Stimulated activated naive CD8-positive, alpha-beta T cell treated with anti-CD3 and anti-CD28 coated beads, Interleukin-15, Interleukin-2, amounts not matched to agents 100 ng/mL and 50 ng/mL, for 24 hours (primary cell): Measurements from ENCODE around the gene KIAA0232.
"Not testable (repeated sequence)": the region's sequence is repeated elsewhere in the genome, so short reads cannot be mapped to it uniquely, and the experiment has no call there.

Experiments
- H3K27ac Mint-ChIP-seq: one replicate; pipeline ENCODE4 v1.8.0; 2021; ENCODE audit warnings: mild to moderate bottlenecking, mixed read lengths
- H3K27me3 Mint-ChIP-seq: one replicate; pipeline ENCODE4 v1.8.0; 2021; ENCODE audit warnings: mixed read lengths
- H3K36me3 Mint-ChIP-seq: one replicate; pipeline ENCODE4 v1.8.0; 2021; ENCODE audit warnings: low read depth, mixed read lengths
- H3K4me1 Mint-ChIP-seq: one replicate; pipeline ENCODE4 v1.8.0; 2021; ENCODE audit warnings: low read depth, mixed read lengths
- H3K4me3 Mint-ChIP-seq: one replicate; pipeline ENCODE4 v1.8.0; 2021; ENCODE audit warnings: mild to moderate bottlenecking, mixed read lengths
- H3K9me3 Mint-ChIP-seq: one replicate; pipeline ENCODE4 v1.8.0; 2021; ENCODE audit warnings: mixed read lengths

Gene KIAA0232

DNA sequence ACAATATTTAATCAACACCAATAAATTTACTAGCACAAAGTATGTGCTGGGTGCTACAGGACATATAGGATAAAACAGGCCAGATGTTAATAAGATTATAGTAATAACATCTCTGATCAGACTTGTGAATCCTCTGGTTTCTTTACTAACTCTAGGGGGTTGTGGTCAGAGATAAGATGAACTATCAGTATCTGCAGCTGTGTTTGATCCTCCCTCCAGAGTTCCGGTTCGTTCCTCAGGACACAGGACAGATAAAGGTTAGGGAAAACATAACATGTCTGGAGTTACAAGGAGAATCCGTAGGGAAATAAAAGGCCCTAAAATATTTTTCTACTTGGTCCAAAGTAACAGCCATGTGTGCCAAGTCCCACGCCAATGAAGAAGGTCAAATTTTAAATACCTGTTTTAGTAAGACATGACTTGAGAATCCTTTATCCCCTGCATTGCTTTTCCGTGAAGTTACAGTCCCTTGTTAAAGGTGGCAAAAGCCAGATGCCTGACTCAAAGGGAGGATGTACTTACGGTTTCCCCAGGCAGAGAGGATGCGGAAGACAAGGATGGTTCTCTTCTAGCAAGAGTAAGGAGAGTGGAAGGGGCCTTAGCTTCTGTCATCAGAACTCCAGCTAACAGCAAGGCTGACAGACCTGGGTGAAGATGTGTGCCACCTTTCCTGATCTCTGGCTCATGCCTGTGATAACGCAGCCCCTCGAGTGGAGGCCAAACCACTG is 44.4 kb downstream of the KIAA0232 start:
- H3K4me1 Mint-ChIP-seq, result peaks cover 12% of the 10 kb centered on the region
- no peaks in the 10 kb centered on the region for H3K9me3 Mint-ChIP-seq
- no peaks in the 10 kb centered on the region for H3K27me3 Mint-ChIP-seq
- H3K36me3 Mint-ChIP-seq, result peaks cover 61% of the 10 kb centered on the region
- H3K27ac Mint-ChIP-seq, result no peak overlapping the region
- H3K4me3 Mint-ChIP-seq, result no peak overlapping the region

DNA sequence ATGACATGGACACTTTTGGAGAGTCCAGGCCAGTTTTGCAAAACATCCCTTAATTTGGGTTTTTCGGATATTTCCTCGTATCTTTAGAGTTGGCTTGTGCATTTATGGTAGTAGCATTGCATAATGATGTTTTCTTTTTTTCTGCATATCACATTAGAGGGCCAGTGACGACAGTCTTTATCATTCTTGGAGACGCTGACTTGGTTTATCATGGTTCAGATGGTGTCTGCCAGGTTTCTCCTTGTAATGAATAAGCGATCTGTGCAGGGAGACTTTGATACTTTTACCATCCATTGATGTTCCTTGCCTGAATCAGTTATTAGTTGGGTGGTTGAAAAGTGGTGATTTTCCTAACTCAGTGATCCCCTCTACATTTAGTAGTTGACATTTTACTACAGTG is 46.6 kb downstream of the KIAA0232 start:
- Mint-ChIP-seq H3K4me3 (no peak overlapping the region), H3K27ac (no peak overlapping the region), H3K36me3 (peaks cover 75% of the 10 kb centered on the region), H3K4me1 (peaks cover 12% of the 10 kb centered on the region), H3K9me3 (no peaks in the 10 kb centered on the region), H3K27me3 (no peaks in the 10 kb centered on the region)

DNA sequence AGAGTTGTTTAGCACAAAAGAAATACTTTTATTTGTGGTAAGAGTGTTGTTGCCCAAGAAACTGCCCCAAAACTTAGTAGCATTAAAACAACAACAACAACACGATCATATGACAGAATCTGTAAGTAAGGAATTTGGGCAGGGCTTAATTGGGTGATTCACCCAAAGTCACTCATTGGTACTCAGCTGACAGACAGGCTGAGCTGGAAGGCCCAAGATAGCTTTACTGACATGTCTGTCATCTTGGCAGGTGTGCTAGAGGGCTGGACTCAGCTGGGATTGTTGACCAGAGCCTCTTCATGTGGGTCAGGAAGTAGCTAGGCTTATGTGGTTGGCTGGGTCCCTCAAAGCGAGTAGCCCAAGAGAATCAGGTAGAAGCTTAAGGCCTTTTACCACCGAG is 52.3 kb downstream of the KIAA0232 start:
- H3K4me1 Mint-ChIP-seq, result peaks cover 8% of the 10 kb centered on the region
- no peak overlapping the region for H3K27ac Mint-ChIP-seq
- no peaks in the 10 kb centered on the region for H3K27me3 Mint-ChIP-seq
- H3K36me3 Mint-ChIP-seq, result peaks cover 56% of the 10 kb centered on the region
- no peaks in the 10 kb centered on the region for H3K9me3 Mint-ChIP-seq
- no peak overlapping the region for H3K4me3 Mint-ChIP-seq

DNA sequence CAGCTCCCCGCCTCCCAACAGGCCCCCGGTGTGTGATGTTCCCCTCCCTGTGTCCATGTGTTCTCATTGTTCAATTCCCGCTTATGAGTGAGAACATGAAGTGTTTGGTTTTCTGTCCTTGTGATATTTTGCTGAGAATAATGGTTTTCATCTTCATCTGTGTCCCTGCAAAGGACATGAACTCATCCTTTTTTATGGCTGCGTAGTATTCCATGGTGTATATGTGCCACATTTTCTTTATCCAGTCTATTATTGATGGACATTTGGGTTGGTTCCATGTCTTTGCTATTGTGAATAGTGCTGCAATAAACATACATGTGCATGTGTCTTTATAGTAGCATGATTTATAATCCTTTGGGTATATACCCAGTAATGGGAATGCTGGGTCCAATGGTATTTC is 53.1 kb downstream of the KIAA0232 start:
- Mint-ChIP-seq H3K4me1 (peaks cover 12% of the 10 kb centered on the region), H3K36me3 (peaks cover 52% of the 10 kb centered on the region)
- H3K4me3 Mint-ChIP-seq, H3K27me3 Mint-ChIP-seq, H3K9me3 Mint-ChIP-seq, H3K27ac Mint-ChIP-seq: not testable (repeated sequence)

DNA sequence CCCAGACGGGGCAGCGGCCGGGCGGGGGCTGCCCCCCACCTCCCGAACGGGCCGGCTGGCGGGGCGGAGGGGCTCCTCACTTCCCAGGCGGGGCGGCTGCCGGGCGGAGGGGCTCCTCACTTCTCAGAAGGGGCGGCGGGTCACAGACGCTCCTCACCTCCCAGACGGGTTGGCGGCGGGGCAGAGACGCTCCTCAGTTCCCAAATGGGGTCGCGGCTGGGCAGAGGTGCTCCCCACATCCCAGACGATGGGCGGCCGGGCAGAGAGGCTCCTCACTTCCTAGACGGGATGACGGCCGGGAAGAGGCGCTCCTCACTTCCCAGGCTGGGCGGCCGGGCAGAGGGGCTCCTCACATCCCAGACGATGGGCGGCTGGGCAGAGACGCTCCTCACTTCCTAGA is 54.6 kb downstream of the KIAA0232 start:
- H3K9me3 Mint-ChIP-seq, H3K27me3 Mint-ChIP-seq, H3K27ac Mint-ChIP-seq, H3K4me3 Mint-ChIP-seq: not testable (repeated sequence)
- Mint-ChIP-seq H3K4me1 (peaks cover 12% of the 10 kb centered on the region), H3K36me3 (peaks cover 50% of the 10 kb centered on the region)

DNA sequence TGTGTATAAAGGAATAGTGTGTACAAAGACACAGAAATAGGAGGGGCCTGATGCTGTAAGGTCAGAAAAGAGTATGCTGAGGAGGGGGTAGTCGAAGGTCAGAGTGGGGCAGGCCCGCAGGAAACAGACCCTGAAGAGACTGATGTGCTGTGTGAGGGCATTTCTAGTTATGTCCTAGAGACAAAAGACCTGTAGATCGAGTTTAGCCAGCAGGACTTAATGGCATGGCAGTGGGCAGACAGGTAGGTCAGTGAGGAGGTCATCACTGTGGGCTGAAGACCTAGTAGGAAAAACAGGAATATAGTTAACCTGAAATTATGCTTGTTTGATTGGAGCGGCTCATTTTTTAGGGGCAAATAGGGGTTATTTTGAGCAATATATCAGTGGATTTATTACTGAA is 57.1 kb downstream of the KIAA0232 start:
- H3K27me3 Mint-ChIP-seq, result no peaks in the 10 kb centered on the region
- no peak overlapping the region for H3K27ac Mint-ChIP-seq
- peaks cover 42% of the 10 kb centered on the region for H3K36me3 Mint-ChIP-seq
- H3K9me3 Mint-ChIP-seq, result no peaks in the 10 kb centered on the region
- peaks cover 12% of the 10 kb centered on the region for H3K4me1 Mint-ChIP-seq
- no peak overlapping the region for H3K4me3 Mint-ChIP-seq

DNA sequence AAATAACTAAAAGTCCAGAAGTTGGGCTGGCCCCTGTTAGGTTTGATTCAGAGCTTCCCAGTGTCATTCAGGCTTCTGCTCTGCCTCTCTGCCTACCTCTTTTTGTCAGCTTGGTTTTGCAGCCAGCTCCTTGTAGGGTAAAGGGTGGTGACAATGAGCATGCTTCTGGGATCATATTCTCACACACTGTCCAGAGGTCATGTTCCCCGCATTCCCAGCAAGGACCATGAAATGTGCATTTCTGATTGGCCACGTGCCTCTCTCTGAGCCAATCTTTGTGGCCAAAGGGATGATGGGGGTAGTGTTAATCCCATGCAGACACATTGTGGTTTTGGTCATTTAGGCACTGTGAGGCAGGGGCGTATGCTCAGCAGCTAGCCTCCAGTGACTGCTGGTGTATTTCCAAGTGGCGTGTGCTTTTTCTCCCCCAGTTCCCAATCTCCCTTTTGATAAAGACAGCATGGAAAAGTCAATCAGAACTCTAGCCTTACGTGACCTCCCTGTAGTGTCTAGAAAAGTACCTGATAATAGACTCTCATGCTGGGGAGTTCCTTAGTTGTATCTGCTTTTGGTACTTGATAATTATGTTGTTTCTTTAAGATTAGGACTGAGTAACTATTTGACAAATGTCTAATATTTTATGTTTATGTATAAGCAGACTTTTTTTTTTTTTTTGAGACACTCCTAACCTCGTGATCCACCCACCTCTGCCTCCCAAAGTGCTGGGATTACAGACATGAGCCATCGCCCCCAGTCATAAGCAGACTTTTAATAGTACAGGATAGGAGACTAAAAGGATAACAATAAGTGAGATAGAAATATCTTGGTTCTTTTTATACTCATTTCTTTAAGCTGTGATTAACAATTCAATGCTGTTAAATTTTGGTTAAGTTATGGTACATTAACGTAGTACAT is 57.8 kb downstream of the KIAA0232 start:
- peaks cover 41% of the 10 kb centered on the region for H3K36me3 Mint-ChIP-seq
- no peaks in the 10 kb centered on the region for H3K27me3 Mint-ChIP-seq
- no peak overlapping the region for H3K4me3 Mint-ChIP-seq
- no peak overlapping the region for H3K27ac Mint-ChIP-seq
- peaks cover 12% of the 10 kb centered on the region for H3K4me1 Mint-ChIP-seq
- H3K9me3 Mint-ChIP-seq, result no peaks in the 10 kb centered on the region

GRCh38 chr4:6845027-6845426 is 62.5 kb downstream of the KIAA0232 start:
- H3K27ac Mint-ChIP-seq, result no peak overlapping the region
- no peaks in the 10 kb centered on the region for H3K9me3 Mint-ChIP-seq
- peaks cover 39% of the 10 kb centered on the region for H3K36me3 Mint-ChIP-seq
- peaks cover 7% of the 10 kb centered on the region for H3K4me1 Mint-ChIP-seq
- no peaks in the 10 kb centered on the region for H3K27me3 Mint-ChIP-seq
- no peak overlapping the region for H3K4me3 Mint-ChIP-seq

DNA sequence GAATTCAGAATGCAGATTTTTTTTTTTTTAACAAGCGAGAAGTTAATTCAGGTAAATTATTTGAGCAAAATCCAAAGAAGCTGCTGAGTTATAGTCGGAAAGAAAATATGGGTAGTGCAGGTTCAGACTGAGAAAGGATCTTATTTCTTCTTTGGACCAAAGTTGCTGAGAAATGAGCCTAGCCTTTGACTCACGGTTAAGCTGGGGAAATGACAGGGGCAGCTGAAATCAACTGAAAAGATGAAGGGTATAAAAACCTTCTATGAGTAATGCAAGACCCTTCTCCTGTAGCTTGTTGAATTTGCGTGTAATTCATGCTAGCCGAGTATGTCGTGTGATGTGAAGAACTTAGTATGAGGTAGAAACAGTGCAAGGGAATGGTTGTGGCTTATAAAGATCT is 63.0 kb downstream of the KIAA0232 start:
- Mint-ChIP-seq H3K27me3 (no peaks in the 10 kb centered on the region), H3K9me3 (no peaks in the 10 kb centered on the region), H3K4me1 (peaks cover 4% of the 10 kb centered on the region), H3K27ac (no peak overlapping the region), H3K36me3 (peaks cover 45% of the 10 kb centered on the region), H3K4me3 (no peak overlapping the region)

- Mint-ChIP-seq H3K27ac (no peak overlapping the region), H3K36me3 (peaks cover 50% of the 10 kb centered on the region), H3K4me3 (no peak overlapping the region), H3K9me3 (no peaks in the 10 kb centered on the region), H3K4me1 (peaks cover 4% of the 10 kb centered on the region), H3K27me3 (no peaks in the 10 kb centered on the region)
These were observed 64.7 kb downstream of the KIAA0232 start for GRCh38 chr4:6847178-6847577.

- Mint-ChIP-seq H3K36me3 (peaks cover 60% of the 10 kb centered on the region), H3K4me1 (peaks cover 9% of the 10 kb centered on the region), H3K4me3 (no peak overlapping the region), H3K27me3 (no peaks in the 10 kb centered on the region), H3K9me3 (peaks cover 7% of the 10 kb centered on the region), H3K27ac (no peak overlapping the region)
These were observed 66.3 kb downstream of the KIAA0232 start for GRCh38 chr4:6848717-6849305.

DNA sequence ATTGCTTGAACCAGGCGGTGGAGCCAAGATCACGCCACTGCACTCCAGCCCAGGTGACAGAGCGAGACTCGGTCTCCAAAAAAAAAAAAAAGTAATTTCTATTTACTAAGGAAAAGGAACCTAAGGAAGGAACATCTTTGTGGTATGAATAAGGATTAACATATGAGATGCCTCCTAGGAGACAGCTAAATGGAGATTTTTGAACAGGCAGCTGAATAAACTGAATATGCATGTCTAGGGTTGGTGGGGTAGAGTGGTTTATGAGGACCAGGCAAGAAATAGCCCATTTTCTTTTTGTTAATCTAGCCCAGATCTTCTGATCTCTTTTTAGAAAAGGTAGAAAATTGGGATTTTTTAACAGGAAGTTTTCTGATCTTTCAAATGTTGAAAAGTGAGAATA is 67.2 kb downstream of the KIAA0232 start:
- H3K4me3 Mint-ChIP-seq, result no peak overlapping the region
- H3K36me3 Mint-ChIP-seq, result peaks cover 55% of the 10 kb centered on the region
- no peak overlapping the region for H3K27ac Mint-ChIP-seq
- peaks cover 7% of the 10 kb centered on the region for H3K9me3 Mint-ChIP-seq
- no peaks in the 10 kb centered on the region for H3K27me3 Mint-ChIP-seq
- H3K4me1 Mint-ChIP-seq, result peaks cover 17% of the 10 kb centered on the region

DNA sequence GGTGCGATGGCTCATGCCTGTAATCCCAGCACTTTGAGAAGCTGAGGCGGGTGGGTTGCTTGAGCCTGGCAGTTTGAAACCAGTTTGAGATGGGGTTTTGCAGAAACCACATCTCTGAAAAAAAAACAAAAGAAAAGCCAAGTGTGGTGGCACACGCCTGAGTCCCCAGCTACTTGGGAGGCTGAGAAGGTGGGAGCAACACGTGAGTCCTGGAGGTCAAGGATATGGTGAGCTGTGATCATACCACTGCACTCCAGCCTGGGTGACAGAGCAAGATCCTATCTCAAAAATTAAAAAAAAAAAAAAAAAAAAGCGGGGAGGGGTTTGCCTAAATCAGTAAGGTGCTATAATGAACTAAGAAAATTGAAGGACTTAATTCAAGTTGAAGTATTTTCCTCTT is 68.9 kb downstream of the KIAA0232 start:
- Mint-ChIP-seq H3K9me3 (peaks cover 7% of the 10 kb centered on the region), H3K36me3 (peaks cover 53% of the 10 kb centered on the region)

GRCh38 chr4:6851962-6852361 is 69.4 kb downstream of the KIAA0232 start:
- Mint-ChIP-seq H3K4me3 (no peak overlapping the region), H3K9me3 (peaks cover 7% of the 10 kb centered on the region), H3K27ac (no peak overlapping the region), H3K27me3 (no peaks in the 10 kb centered on the region), H3K36me3 (peaks cover 58% of the 10 kb centered on the region), H3K4me1 (peaks cover 30% of the 10 kb centered on the region)

More for the DNA sequence above, 68.9 kb downstream of the KIAA0232 start:
- no peak overlapping the region for H3K4me3 Mint-ChIP-seq
- H3K27me3 Mint-ChIP-seq, result no peaks in the 10 kb centered on the region
- H3K4me1 Mint-ChIP-seq, result peaks cover 26% of the 10 kb centered on the region
- no peak overlapping the region for H3K27ac Mint-ChIP-seq

DNA sequence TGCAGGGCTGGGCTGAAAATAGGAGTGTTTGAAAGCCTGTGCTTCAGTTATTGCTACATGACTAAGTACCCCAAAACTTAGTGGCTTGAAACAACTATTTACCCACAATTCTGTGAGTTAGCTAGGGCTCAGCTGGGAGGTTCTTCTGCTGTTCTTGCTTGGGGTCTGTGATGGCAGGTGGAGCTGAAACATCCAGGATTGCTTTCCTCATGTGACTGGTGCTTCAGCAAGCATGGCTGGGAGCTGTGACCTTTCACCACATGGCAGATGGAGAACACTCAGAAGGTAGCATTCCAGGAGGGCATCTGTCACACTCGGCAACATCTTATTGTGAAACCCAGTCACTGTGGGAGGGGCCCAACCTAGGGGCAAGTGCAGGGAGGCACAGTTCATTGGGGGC is 70.1 kb downstream of the KIAA0232 start:
- Mint-ChIP-seq H3K27me3 (no peaks in the 10 kb centered on the region), H3K4me1 (peaks cover 27% of the 10 kb centered on the region), H3K9me3 (peaks cover 7% of the 10 kb centered on the region), H3K27ac (no peak overlapping the region), H3K36me3 (peaks cover 63% of the 10 kb centered on the region), H3K4me3 (no peak overlapping the region)
